Tibial nerve (tissue), 4 donors: ENCODE results near the gene GPR3.

Experiments used
- CTCF ChIP-seq, 5 experiments: fragments of 200-600 bp in 3 of 5; fragments of 450-650 bp in 2 of 5; sonication (generic) in 3 of 5; IDR thresholded peaks; one replicate each; pipeline ENCODE4 v1.5.1; 2016 to 2019; ENCODE audit warnings: antibody characterized with exemption in 5 of 5, mild to moderate bottlenecking in 3 of 5, moderate library complexity in 2 of 5
- EP300 ChIP-seq, 2 donors: sonication (generic); formaldehyde crosslinking; IDR thresholded peaks; one replicate each; pipeline ENCODE4 v1.6.1; 2017; ENCODE audit warnings: antibody characterized with exemption in 2 of 2, mild to moderate bottlenecking in 1 of 2

- no peak for TF ChIP-seq CTCF (IDR thresholded peaks at IDR 0.05)
- TF ChIP-seq EP300 (IDR thresholded peaks at IDR 0.05), result no peak
Observed at GRCh38 chr1:27356277-27356618, 36.2 kb upstream of the GPR3 start.
